ENCODE measurements around the gene C4orf36. TPM values are rescaled to one million over a fixed set of nuclear protein-coding genes. Genes with fewer than 3 reads are reported as not detected.
A peak's percentile ranks its signal among the peaks of the same experiment; 100 is the strongest.

Gene C4orf36
- total RNA-seq, 2 experiments from 2014 or later = not detected

- ChIA-PET CTCF (interaction anchor here (1.2 to 5.8 kb wide), 4 partner anchors 15 to 321 kb away, joined by 3 to 112 read pairs (median 3); partner anchors contain the start of gene AFF1), POLR2A (interaction anchor here (1.7 kb wide), 1 partner anchor 174 kb away, joined by 5 read pairs; no protein-coding TSS in a partner anchor)
- no peaks in the 10 kb centered on the region for H3K36me3 ChIP-seq (ENCODE audit: insufficient read depth, low read length)
- no peaks in the 10 kb centered on the region for H3K9me3 ChIP-seq (ENCODE audit: control insufficient read depth in 1 of 2, insufficient read depth in 1 of 2, low read length in 2 of 2)
- Mint-ChIP-seq H3K27ac (no peak overlapping the region), H3K36me3 (ENCODE audit: low read depth) (no peaks in the 10 kb centered on the region), H3K4me1 (ENCODE audit: low read depth) (peaks cover 4% of the 10 kb centered on the region), H3K9me3 (no peaks in the 10 kb centered on the region), H3K27me3 (no peaks in the 10 kb centered on the region), H3K4me3 (no peak overlapping the region)
- no peak overlapping the region for H3K4me3 ChIP-seq (ENCODE audit: low read length)
- no peak overlapping the region for H3K27ac ChIP-seq (ENCODE audit: low read depth in 1 of 2, low read length in 2 of 2)
- no peaks in the 10 kb centered on the region for H3K27me3 ChIP-seq (ENCODE audit: control insufficient read depth in 1 of 2, insufficient read depth in 2 of 2, low read length in 2 of 2)
- no peak for DNase-seq
- ATAC-seq (ENCODE audit: poor library complexity) = no peak
- peaks cover 2% of the 10 kb centered on the region for H3K4me1 ChIP-seq (ENCODE audit: insufficient read depth, low read length)
- intact Hi-C loops (cut with DNase I, micrococcal nuclease) = no loop called here
- no peak for TF ChIP-seq CTCF (IDR thresholded peaks at IDR 0.05)
Measured at GRCh38 chr4:86919561-86920223, 27.5 kb upstream of the C4orf36 start.

- intact Hi-C loops (cut with DNase I, micrococcal nuclease) = no loop called here
- ChIA-PET CTCF (interaction anchor here (1.2 to 5.8 kb wide), 2 partner anchors 173 to 232 kb away, joined by 3 to 112 read pairs; no protein-coding TSS in a partner anchor), POLR2A (interaction anchor here (1.7 kb wide), 1 partner anchor 175 kb away, joined by 5 read pairs; no protein-coding TSS in a partner anchor)
- H3K27ac Mint-ChIP-seq = no peak overlapping the region
- peaks cover 4% of the 10 kb centered on the region for H3K4me1 Mint-ChIP-seq (ENCODE audit: low read depth)
- Histone ChIP-seq H3K27me3 (ENCODE audit: control insufficient read depth in 1 of 2, insufficient read depth in 2 of 2, low read length in 2 of 2) (no peaks in the 10 kb centered on the region), H3K4me1 (ENCODE audit: insufficient read depth, low read length) (peaks cover 2% of the 10 kb centered on the region), H3K9me3 (ENCODE audit: control insufficient read depth in 1 of 2, insufficient read depth in 1 of 2, low read length in 2 of 2) (no peaks in the 10 kb centered on the region), H3K36me3 (ENCODE audit: insufficient read depth, low read length) (no peaks in the 10 kb centered on the region), H3K4me3 (ENCODE audit: low read length) (no peak overlapping the region), H3K27ac (ENCODE audit: low read depth in 1 of 2, low read length in 2 of 2) (no peak overlapping the region)
- no peak for TF ChIP-seq CTCF (IDR thresholded peaks at IDR 0.05)
- ATAC-seq (ENCODE audit: poor library complexity) (no peak), DNase-seq (peak in 2 of 14 experiments; percentile 44 to 64)
- H3K4me3 Mint-ChIP-seq = no peak overlapping the region
- no peaks in the 10 kb centered on the region for H3K9me3 Mint-ChIP-seq
- H3K27me3 Mint-ChIP-seq = no peaks in the 10 kb centered on the region
- no peaks in the 10 kb centered on the region for H3K36me3 Mint-ChIP-seq (ENCODE audit: low read depth)
Measured at GRCh38 chr4:86918539-86919072, 26.4 kb upstream of the C4orf36 start.

GRCh38 chr4:86917212-86918039 lies 25.2 kb upstream of the C4orf36 start:
- no peaks in the 10 kb centered on the region for H3K36me3 ChIP-seq (ENCODE audit: insufficient read depth, low read length)
- POLR2A ChIA-PET = no interaction called here
- TF ChIP-seq CTCF (IDR thresholded peaks at IDR 0.05) = no peak
- H3K4me1 ChIP-seq (ENCODE audit: insufficient read depth, low read length) = peaks cover under 1% of the 10 kb centered on the region
- no peaks in the 10 kb centered on the region for H3K9me3 ChIP-seq (ENCODE audit: control insufficient read depth in 1 of 2, insufficient read depth in 1 of 2, low read length in 2 of 2)
- no peak overlapping the region for H3K4me3 ChIP-seq (ENCODE audit: low read length)
- no peaks in the 10 kb centered on the region for H3K27me3 ChIP-seq (ENCODE audit: control insufficient read depth in 1 of 2, insufficient read depth in 2 of 2, low read length in 2 of 2)
- H3K36me3 Mint-ChIP-seq (ENCODE audit: low read depth) = no peaks in the 10 kb centered on the region
- H3K9me3 Mint-ChIP-seq = no peaks in the 10 kb centered on the region
- ATAC-seq (ENCODE audit: poor library complexity) (no peak), DNase-seq (no peak)
- no peak overlapping the region for H3K27ac Mint-ChIP-seq
- no peak overlapping the region for H3K27ac ChIP-seq (ENCODE audit: low read depth in 1 of 2, low read length in 2 of 2)
- H3K27me3 Mint-ChIP-seq = no peaks in the 10 kb centered on the region
- H3K4me3 Mint-ChIP-seq = no peak overlapping the region
- intact Hi-C loops (cut with DNase I, micrococcal nuclease) = no loop called here
- CTCF ChIA-PET = interaction anchor here (1.0 kb wide), 1 partner anchor 175 kb away, joined by 3 read pairs; no protein-coding TSS in a partner anchor
- peaks cover 2% of the 10 kb centered on the region for H3K4me1 Mint-ChIP-seq (ENCODE audit: low read depth)
